HG03045 (cell line): ENCODE measurements around the gene SLC28A1.

Experiments used
- ATAC-seq: cut with Tn5 transposase; IDR thresholded peaks from one replicate; pipeline ENCODE4 v1.9.1; 2021; ENCODE audit warnings: mild to moderate bottlenecking, moderate library complexity; ENCODE audit not compliant: unreplicated experiment

SLC28A1 gene

DNA sequence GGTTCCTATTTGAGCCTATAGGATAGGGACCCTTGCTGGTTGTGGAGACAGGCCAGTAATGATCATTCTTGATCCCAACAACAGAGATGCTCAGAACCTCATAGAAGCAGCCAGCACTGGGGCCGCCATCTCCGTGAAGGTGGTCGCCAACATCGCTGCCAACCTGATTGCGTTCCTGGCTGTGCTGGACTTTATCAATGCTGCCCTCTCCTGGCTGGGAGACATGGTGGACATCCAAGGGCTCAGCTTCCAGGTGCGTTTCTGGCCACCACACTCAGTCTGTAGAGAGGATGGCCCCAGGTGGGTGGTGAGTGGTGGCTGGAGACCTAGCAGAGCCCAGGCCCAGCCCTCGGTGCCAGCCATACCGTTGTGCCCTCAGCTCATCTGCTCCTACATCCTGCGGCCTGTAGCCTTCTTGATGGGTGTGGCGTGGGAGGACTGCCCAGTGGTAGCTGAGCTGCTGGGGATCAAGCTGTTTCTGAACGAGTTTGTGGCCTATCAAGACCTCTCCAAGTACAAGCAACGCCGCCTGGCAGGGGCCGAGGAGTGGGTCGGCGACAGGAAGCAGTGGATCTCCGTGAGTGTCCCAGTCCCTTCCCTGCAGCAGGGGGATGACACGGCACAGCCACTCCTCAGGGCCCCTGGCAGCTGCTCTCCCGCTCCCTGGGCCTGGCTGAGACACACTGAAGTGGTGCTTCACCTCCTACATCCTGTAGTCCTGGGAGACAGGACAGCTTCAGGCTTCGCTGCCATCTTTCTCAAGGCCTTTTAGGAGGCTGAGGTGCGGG lies 50.7 kb downstream of the SLC28A1 start:
- ATAC-seq = no peak

DNA sequence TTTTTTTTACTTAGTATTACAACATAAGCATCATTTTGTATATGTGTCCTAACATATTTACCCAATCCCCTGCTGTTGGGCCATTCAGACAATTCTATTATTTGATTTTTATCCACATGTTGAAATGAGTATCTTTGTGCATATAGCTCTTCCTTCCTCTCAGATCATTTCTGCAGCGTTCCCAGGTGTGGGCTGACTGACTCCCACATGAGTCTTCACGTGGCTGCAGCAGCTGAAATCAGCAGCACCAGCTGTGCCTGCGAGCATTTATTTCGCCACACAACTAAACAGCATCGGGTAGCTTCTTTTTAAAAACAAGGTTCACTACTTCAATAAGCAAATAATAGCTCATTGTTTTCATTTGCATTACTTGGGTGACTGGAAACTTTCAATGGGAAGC lies 52.7 kb downstream of the SLC28A1 start:
- ATAC-seq = no peak

- no peak for ATAC-seq
Measured at GRCh38 chr15:84938726-84939125, 54.3 kb downstream of the SLC28A1 start.

DNA sequence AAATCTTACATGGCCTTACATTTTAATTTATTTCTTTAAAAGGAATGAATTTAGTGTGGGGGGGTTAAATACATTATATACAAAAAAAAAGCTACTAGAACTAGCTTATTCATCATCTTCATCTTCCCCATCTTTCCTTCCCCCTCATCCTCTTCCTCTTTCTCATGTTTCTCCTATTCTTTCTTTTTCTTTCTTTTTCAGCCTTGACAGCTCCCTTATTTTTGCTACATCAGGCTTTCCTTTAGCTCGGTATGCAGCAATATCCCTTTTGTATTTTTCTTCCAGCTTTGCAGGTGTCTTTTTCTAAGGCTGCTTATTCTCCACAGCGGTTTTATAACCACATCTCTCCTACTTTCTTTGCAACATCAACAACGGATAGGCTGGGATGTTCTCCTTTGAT lies 55.9 kb downstream of the SLC28A1 start:
- ATAC-seq = no peak

DNA sequence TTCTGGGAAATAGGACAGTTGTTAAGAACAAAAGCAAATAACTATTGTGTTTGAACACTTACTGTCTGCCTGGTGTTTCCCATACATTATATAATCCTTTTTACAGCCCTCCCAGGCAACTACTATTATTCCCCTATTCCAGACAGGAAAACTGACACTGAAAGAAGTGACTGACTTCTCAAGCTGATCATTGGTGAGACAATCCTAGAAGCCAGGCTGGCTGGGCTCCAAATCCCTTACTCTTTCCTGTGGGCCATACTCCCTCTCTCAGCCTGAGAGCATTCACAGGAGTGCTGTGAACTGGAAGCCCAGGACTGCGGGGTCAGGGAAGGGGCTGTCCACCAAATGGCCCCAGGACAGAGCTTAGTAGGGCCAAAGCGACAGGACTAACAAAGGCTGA lies 58.0 kb downstream of the SLC28A1 start:
- ATAC-seq = no peak

DNA sequence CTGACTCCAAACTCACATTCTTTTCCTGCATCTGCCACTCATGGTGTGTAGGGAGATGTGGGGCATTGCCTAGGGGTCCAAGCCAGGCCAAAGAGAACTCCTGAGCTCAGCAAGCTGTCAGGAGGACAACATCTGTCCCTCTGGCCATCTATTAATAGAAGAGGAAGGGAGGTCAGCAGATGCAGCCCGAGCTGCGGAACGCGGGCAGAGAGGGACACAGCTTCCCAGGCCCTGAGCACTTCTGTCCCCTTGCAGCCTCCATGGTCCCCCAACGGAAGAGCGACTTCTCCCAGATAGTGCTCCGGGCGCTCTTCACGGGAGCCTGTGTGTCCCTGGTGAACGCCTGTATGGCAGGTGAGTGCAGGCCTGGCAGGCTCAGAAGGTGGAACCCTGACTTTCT lies 59.8 kb downstream of the SLC28A1 start:
- ATAC-seq = no peak

DNA sequence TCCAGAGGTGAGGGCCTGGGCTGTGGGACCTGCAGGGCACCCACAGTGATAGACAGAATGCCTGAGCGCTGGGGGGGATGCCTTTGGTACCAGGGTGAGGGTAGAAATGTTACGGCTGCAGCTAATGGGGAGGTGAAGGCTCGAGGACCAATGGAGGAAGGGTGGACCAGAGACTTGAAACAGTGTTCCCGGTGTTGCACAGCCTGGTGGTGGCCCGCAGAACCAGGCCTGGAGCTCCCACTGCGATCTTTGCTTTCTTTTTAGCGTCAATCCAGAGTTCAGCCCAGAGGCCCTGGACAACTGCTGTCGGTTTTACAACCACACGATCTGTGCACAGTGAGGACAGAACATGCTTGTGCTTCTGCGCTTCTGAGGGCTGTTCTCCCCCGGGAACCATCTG lies 60.4 kb downstream of the SLC28A1 start:
- ATAC-seq = no peak

- ATAC-seq = no peak
Measured at GRCh38 chr15:84946772-84947489, 62.5 kb downstream of the SLC28A1 start.

- no peak for ATAC-seq
Measured at GRCh38 chr15:84947947-84948830, 63.7 kb downstream of the SLC28A1 start.

GRCh38 chr15:84949043-84949442 lies 64.6 kb downstream of the SLC28A1 start:
- ATAC-seq = no peak

DNA sequence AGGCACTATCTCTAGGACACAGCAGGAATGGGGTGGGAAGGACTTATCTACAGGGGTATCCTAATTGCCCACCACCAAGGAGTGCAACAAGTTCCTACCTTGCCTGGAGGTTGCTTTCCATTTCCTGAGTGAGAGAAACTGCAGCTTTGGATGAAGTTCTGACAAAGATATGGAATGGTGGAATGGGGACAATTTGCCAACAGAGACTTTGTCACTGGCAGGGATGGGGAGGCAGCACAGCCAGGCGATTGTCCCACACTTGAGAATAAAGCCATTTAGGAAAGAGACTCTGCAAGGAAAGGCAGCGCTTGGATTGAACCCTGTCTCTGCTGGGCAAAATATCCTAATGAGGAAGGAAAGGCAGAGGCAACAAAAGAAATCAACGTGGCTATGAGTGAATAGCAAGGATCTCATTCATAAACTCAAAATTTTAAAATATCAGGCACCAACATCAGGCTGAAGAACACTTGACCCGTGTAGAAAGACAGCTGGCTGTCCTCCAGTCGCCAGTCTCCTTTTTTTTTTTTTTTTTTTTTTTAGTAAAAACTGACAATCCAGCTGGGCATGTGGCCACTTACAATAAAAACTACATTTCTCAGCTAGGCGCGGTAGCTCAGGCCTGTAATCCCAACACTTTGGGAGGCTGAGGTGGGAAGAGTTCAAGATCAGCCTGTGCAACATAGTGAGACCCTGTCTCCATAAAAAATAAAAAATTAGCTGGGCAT lies 65.5 kb downstream of the SLC28A1 start:
- ATAC-seq = no peak

- no peak for ATAC-seq
Measured at GRCh38 chr15:84950570-84951111, 66.2 kb downstream of the SLC28A1 start.

DNA sequence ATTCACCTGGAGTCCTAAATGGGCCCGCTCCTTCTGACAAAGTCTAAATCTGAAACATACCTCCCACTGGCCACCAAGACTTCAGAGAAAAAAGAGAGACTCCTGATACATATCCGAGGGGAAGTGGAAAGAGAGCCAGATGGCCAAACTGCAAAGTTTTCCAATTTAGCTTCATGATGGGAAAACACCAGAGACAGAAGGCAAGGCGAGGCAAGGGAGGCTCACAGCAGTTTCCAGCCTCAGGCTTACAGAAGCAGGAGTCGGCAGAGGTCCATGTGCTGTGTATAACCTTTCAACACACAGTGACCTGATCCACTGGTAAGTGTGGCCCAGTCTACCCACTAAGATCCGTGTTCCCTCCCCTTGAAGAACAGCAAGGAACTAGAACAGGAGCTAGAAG lies 67.3 kb downstream of the SLC28A1 start:
- ATAC-seq = no peak

GRCh38 chr15:84953136-84953535 lies 68.7 kb downstream of the SLC28A1 start:
- no peak for ATAC-seq

DNA sequence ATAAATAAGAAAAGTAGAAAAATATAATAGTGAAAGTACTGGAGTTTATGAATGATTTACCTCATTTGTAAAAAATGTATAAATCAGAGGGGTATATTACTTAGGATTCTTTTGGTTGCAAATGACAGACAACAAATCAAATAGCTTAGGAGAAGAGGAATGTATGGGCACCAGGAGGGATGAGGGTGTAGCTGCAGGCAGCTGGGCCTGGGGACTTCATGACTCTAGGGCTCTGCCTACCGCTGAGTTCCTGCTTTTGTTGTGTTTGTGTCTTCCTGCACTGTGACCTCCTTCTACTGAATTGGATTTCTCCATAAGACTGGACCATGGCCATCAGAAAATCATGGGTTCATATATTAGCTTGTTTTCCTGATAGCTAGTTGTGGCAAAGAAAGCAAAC lies 69.3 kb downstream of the SLC28A1 start:
- no peak for ATAC-seq

- ATAC-seq = no peak
Measured at GRCh38 chr15:84955089-84955848, 70.8 kb downstream of the SLC28A1 start.

DNA sequence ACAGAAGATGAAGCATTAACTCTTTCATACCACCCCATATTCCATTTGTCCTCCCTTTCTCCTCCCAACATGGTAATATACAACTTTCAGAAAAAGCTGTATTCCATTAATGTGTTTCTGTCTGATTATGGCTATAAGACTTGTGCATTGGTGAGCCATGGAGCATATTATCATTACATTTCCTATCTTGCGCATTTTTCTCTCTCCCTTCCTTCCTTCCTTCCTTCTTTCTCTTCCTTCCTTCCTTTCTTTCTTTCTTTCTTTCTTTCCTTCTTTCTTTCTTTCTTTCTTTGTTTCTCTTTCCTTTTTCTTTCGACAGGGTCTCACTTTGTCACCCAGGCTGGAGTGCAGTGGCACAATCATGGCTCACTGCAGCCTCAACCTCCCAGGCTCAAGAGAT lies 71.7 kb downstream of the SLC28A1 start:
- no peak for ATAC-seq

DNA sequence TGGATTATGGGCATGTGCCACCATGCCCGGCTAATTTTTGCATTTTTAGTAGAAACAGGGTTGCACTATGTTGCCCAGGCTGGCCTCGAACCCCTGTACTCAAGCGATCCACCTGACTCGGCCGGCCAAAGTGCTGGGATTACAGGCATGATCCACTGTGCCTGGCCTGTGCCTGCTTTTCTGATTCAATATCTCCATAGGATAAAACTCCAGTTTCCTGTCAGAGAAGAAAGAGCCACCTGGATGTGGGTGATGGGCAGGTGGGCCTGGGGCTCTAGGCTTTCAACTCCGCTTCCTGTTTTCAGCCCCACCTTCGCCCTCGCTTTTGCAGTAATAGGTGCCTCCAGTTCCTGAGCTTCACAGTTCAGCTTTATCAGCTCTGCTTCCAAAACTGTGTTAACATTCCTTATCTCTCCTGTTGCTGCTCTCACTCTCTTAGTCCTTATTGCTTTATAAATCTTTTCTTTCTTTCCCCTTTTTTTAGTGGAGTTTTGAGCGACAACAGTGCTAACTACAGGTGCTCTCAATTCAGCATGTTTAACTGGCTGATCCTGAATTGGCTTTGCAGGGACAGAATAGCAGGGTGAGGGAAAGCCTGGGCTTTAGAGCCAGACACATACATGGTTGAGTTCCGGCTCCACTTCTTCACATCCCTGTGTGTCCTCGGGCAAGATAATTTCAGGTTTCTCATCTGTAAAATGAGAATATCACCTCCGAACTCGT lies 76.1 kb downstream of the SLC28A1 start:
- ATAC-seq = no peak

GRCh38 chr15:84961114-84961452 lies 76.6 kb downstream of the SLC28A1 start:
- ATAC-seq = no peak
